Peyer's patch (tissue), 4 donors: ENCODE measurements around the gene PIP5KL1.

ENCODE experiments used
- CTCF ChIP-seq, 6 experiments: fragments of 450-650 bp in 4 of 6; fragments of 200-600 bp in 2 of 6; sonication (generic) in 1 of 6; IDR thresholded peaks; one replicate each; pipeline ENCODE4 v1.5.1; 2017 to 2019; ENCODE audit warnings: antibody characterized with exemption in 6 of 6, mild to moderate bottlenecking in 3 of 6, moderate library complexity in 1 of 6
- POLR2A ChIP-seq, 2 donors: fragments of 450-650 bp; IDR thresholded peaks; one replicate each; pipeline ENCODE4 v1.5.1; 2017; ENCODE audit warnings: antibody characterized with exemption in 2 of 2, mild to moderate bottlenecking in 2 of 2, moderate library complexity in 2 of 2

- TF ChIP-seq CTCF (IDR thresholded peaks at IDR 0.05) (no peak), POLR2A (IDR thresholded peaks at IDR 0.05) (no peak)
These were observed 18.3 kb downstream of the PIP5KL1 start for GRCh38 chr9:127912296-127912695.
